ENCODE measurements around the gene CD4.

DNA sequence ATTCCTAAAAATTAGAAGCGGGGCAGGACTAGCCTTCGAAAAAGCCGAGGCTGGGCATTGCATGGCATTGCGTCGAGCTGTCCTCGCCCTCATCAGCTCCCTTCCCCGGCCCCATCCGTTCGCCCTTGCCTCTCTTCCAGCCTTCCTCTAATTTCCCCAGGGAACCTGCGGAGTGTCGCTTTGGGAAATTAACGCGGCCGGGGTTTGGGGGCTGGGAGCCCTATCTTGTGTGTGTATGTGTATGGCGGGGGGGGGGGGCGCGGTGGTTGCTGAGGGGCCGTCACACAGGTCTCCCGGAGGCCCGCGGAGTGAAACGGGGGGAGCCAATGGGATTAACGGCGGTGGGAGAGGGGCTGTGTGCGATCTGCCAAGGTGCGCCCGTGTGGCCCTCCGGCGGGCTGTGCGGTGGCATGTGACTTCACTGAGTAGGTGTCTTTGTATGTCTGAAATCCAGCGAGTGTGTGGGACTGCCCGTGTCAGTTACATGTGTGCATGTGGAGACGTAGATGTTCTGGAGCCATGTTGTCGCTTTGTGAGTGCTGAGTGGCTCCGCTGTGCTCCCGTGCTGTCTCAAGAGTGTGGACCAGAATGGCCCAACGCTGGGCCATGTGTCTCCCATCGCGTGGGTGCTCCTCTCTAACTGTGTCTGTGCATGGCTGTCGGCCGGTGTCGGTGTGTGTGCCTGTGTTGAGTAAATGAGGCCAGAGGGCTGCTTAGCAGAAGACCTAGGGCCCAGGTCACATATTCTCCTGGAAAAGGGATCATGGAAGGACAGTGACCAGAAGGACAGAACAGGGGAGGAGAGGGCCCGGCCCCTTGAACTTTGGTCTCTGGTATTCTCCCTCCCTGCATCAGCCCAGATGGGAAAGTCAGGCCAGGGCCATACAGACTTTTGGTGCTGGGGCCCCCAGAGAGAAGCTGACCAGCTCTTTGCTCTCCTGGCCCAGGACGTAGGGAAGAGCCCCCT is 21.7 kb upstream of the CD4 start:
- TF ChIP-seq, protein P1, sequence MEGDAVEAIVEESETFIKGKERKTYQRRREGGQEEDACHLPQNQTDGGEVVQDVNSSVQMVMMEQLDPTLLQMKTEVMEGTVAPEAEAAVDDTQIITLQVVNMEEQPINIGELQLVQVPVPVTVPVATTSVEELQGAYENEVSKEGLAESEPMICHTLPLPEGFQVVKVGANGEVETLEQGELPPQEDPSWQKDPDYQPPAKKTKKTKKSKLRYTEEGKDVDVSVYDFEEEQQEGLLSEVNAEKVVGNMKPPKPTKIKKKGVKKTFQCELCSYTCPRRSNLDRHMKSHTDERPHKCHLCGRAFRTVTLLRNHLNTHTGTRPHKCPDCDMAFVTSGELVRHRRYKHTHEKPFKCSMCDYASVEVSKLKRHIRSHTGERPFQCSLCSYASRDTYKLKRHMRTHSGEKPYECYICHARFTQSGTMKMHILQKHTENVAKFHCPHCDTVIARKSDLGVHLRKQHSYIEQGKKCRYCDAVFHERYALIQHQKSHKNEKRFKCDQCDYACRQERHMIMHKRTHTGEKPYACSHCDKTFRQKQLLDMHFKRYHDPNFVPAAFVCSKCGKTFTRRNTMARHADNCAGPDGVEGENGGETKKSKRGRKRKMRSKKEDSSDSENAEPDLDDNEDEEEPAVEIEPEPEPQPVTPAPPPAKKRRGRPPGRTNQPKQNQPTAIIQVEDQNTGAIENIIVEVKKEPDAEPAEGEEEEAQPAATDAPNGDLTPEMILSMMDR (IDR thresholded peaks at IDR 0.05), result no peak
- peak in 1 of 2 donors; percentile 54 for TF ChIP-seq EP300 (IDR thresholded peaks at IDR 0.05)
